Smooth muscle cell (in vitro differentiated cells): Measurements from ENCODE around the gene ARHGAP44. TPM values are rescaled to one million over a fixed set of nuclear protein-coding genes. Genes with fewer than 3 reads are reported as not detected.
A peak's percentile ranks its signal among the peaks of the same experiment; 100 is the strongest.

ENCODE experiments used
- DNase-seq: peaks from one replicate; lab custom pipeline; 2025; ENCODE audit not compliant: unreplicated experiment; lab: John Stamatoyannopoulos, UW
- H2AFZ ChIP-seq: fragments of 200-600 bp; sonication (generic); 2 replicates; pipeline ENCODE4 v1.6.0; 2016; ENCODE audit warnings: antibody characterized with exemption, low read depth, mild to moderate bottlenecking
- H3F3A ChIP-seq: fragments of 200-600 bp; sonication (generic); 2 replicates; pipeline ENCODE4 v1.6.0; 2017; ENCODE audit warnings: antibody characterized with exemption, low read depth
- H3K27ac ChIP-seq: fragments of 200-600 bp; sonication (generic); 2 replicates; pipeline ENCODE4 v1.5.1; 2016; ENCODE audit warnings: low read depth, mild to moderate bottlenecking
- H3K27me3 ChIP-seq: fragments of 200-600 bp; sonication (generic); 2 replicates; pipeline ENCODE4 v1.6.1; 2016; ENCODE audit warnings: low read depth, mild to moderate bottlenecking
- H3K36me3 ChIP-seq: fragments of 200-600 bp; sonication (generic); 2 replicates; pipeline ENCODE4 v1.5.1; 2016; ENCODE audit warnings: low read depth
- H3K4me1 ChIP-seq: fragments of 200-600 bp; sonication (generic); 2 replicates; pipeline ENCODE4 v1.5.1; 2016; ENCODE audit warnings: low read depth
- H3K4me2 ChIP-seq: fragments of 200-600 bp; sonication (generic); 2 replicates; pipeline ENCODE4 v1.6.0; 2016; ENCODE audit warnings: mild to moderate bottlenecking
- H3K4me3 ChIP-seq: fragments of 200-600 bp; sonication (generic); 2 replicates; pipeline ENCODE4 v1.5.1; 2016; ENCODE audit warnings: mild to moderate bottlenecking
- H3K79me2 ChIP-seq: fragments of 200-600 bp; sonication (generic); 2 replicates; pipeline ENCODE4 v1.6.0; 2016; ENCODE audit warnings: low read depth, mild to moderate bottlenecking
- H3K9ac ChIP-seq: fragments of 200-600 bp; sonication (generic); 2 replicates; pipeline ENCODE4 v1.6.0; 2016; ENCODE audit warnings: low read depth
- H3K9me3 ChIP-seq: fragments of 200-600 bp; sonication (generic); replicated peaks from 2 replicates; pipeline ENCODE4 v1.5.1; 2016; ENCODE audit warnings: low read depth
- H4K20me1 ChIP-seq: fragments of 200-600 bp; sonication (generic); 2 replicates; pipeline ENCODE4 v1.6.0; 2016; ENCODE audit warnings: low read depth
- CTCF ChIP-seq: fragments of 200-600 bp; sonication (generic); IDR thresholded peaks from 2 replicates; pipeline ENCODE4 v1.5.1; 2017; ENCODE audit warnings: borderline replicate concordance, mild to moderate bottlenecking, antibody characterized with exemption; ENCODE audit not compliant: insufficient read depth, poor library complexity, severe bottlenecking
- WGBS: methylation state at CpG from one replicate; pipeline ENCODE4 v1.1.7; 2016; ENCODE audit warnings: low lambda C conversion rate; 5-methylcytosine and 5-hydroxymethylcytosine counted together
- polyA plus RNA-seq: library from polyadenylated mRNA; unstranded; fragments of >200 nt; fragmentation: Nextera tagmentation; extraction: Ambion mirVana; gene quantifications from 2 replicates; pipeline ENCODE4 v1.2.1, GENCODE V29; 2016
- total RNA-seq: library from RNA; depleted of rRNA; stranded (reverse); fragments of >200 nt; gene quantifications from 2 replicates; pipeline ENCODE4 v1.2.3, GENCODE V29; 2014

ARHGAP44 gene
- total and polyA plus RNA-seq, 2 experiments from 2014 or later = 1.3 to 2.0 TPM

- no peaks in the 10 kb centered on the region for H3K9me3 ChIP-seq
- H3K36me3 ChIP-seq = peaks cover 26% of the 10 kb centered on the region
- H3K27ac ChIP-seq = no peak overlapping the region
- H3K4me1 ChIP-seq = no peaks in the 10 kb centered on the region
- H3K4me3 ChIP-seq = no peak overlapping the region
- H3K9ac ChIP-seq = no peak overlapping the region
- H4K20me1 ChIP-seq = no peaks in the 10 kb centered on the region
- TF ChIP-seq CTCF = no peak
- H2AFZ ChIP-seq = no peak overlapping the region
- 96% methylated on average over 7 of the region's 7 CpGs for WGBS
- no peak for DNase-seq
- no peak overlapping the region for H3K4me2 ChIP-seq
- no peaks in the 10 kb centered on the region for H3K27me3 ChIP-seq
- no peaks in the 10 kb centered on the region for H3K79me2 ChIP-seq
- no peaks in the 10 kb centered on the region for H3F3A ChIP-seq
Observed at GRCh38 chr17:13010959-13011358, 221.7 kb downstream of the ARHGAP44 start.

- over 99% methylated on average over 7 of the region's 7 CpGs for WGBS
- no peaks in the 10 kb centered on the region for H3F3A ChIP-seq
- H3K9me3 ChIP-seq = no peaks in the 10 kb centered on the region
- no peak overlapping the region for H3K4me3 ChIP-seq
- H3K27me3 ChIP-seq = no peaks in the 10 kb centered on the region
- H3K79me2 ChIP-seq = peaks cover 9% of the 10 kb centered on the region
- no peak overlapping the region for H3K27ac ChIP-seq
- no peaks in the 10 kb centered on the region for H4K20me1 ChIP-seq
- no peaks in the 10 kb centered on the region for H3K4me1 ChIP-seq
- no peak overlapping the region for H2AFZ ChIP-seq
- no peak for TF ChIP-seq CTCF
- H3K4me2 ChIP-seq = no peak overlapping the region
- H3K36me3 ChIP-seq = peaks cover 20% of the 10 kb centered on the region
- DNase-seq = no peak
- H3K9ac ChIP-seq = no peak overlapping the region
Observed at GRCh38 chr17:13014801-13015200, 225.5 kb downstream of the ARHGAP44 start.

- H3K4me1 ChIP-seq = no peaks in the 10 kb centered on the region
- H3F3A ChIP-seq = no peaks in the 10 kb centered on the region
- H3K9ac ChIP-seq = peak overlapping the region; percentile 58
- H4K20me1 ChIP-seq = no peaks in the 10 kb centered on the region
- H3K79me2 ChIP-seq = peaks cover 9% of the 10 kb centered on the region
- H3K9me3 ChIP-seq = no peaks in the 10 kb centered on the region
- no peak for TF ChIP-seq CTCF
- no peaks in the 10 kb centered on the region for H3K27me3 ChIP-seq
- H3K4me2 ChIP-seq = peak overlapping the region; percentile 91
- H3K4me3 ChIP-seq = peak overlapping the region; percentile 81
- H3K36me3 ChIP-seq = peaks cover 12% of the 10 kb centered on the region
- peak overlapping the region; percentile 91 for H2AFZ ChIP-seq
- WGBS = 20% methylated on average over 21 of the region's 21 CpGs
- H3K27ac ChIP-seq = peak overlapping the region; percentile 39
- DNase-seq = no peak
Observed at GRCh38 chr17:13016881-13017654, 227.8 kb downstream of the ARHGAP44 start.
